ENCODE results near the gene VIPR2. TPM values are rescaled to one million over a fixed set of nuclear protein-coding genes. Genes with fewer than 3 reads are reported as not detected.

VIPR2 gene
- total RNA-seq, 1 donor from 2014 or later = 0.92 TPM

DNA sequence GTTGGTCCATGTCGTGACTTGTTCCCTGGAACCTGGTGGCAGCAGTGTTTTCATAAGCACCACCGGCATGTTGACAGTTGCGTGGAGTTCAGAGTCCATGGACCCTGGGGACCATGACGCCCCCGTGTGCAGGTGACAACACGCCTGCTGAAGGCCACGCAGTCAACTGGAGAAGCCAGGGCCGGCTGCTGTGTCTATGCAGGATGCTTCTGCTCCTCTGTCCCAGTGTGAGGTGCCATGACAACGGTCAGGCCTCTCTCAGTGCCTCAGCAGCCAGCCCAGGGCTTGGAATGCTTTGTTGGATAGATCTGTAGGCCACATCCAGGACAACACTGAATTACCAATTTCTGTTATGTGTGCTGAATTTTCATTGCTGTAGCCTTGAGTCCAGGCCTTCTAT is 10.7 kb upstream of the VIPR2 start:
- H2AFZ ChIP-seq (replicated peaks) = no peak overlapping the region
- H3K4me2 ChIP-seq = no peak overlapping the region
- no peaks in the 10 kb centered on the region for H3K4me1 ChIP-seq
- H3K79me2 ChIP-seq (ENCODE audit: low read depth) = no peaks in the 10 kb centered on the region
- no peaks in the 10 kb centered on the region for H4K20me1 ChIP-seq (ENCODE audit: low read depth)
- H3K36me3 Mint-ChIP-seq = no peaks in the 10 kb centered on the region
- TF ChIP-seq EZH2phosphoT487 (IDR thresholded peaks at IDR 0.05) (no peak), EZH2 (IDR thresholded peaks at IDR 0.05) (no peak)
- TF ChIP-seq, protein P1, sequence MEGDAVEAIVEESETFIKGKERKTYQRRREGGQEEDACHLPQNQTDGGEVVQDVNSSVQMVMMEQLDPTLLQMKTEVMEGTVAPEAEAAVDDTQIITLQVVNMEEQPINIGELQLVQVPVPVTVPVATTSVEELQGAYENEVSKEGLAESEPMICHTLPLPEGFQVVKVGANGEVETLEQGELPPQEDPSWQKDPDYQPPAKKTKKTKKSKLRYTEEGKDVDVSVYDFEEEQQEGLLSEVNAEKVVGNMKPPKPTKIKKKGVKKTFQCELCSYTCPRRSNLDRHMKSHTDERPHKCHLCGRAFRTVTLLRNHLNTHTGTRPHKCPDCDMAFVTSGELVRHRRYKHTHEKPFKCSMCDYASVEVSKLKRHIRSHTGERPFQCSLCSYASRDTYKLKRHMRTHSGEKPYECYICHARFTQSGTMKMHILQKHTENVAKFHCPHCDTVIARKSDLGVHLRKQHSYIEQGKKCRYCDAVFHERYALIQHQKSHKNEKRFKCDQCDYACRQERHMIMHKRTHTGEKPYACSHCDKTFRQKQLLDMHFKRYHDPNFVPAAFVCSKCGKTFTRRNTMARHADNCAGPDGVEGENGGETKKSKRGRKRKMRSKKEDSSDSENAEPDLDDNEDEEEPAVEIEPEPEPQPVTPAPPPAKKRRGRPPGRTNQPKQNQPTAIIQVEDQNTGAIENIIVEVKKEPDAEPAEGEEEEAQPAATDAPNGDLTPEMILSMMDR (IDR thresholded peaks at IDR 0.05) = no peak
- H3F3A ChIP-seq (ENCODE audit: low read depth) = no peaks in the 10 kb centered on the region
- peaks cover 6% of the 10 kb centered on the region for H3K27me3 Mint-ChIP-seq (ENCODE audit: insufficient read depth, low read depth)
- H3K9me3 ChIP-seq (ENCODE audit: low read depth) = no peaks in the 10 kb centered on the region
- H3K27ac Mint-ChIP-seq = no peak overlapping the region
- no peak overlapping the region for H3K9ac ChIP-seq
- no peak overlapping the region for H3K27ac ChIP-seq
- H3K27me3 ChIP-seq = no peaks in the 10 kb centered on the region
- H3K36me3 ChIP-seq = no peaks in the 10 kb centered on the region
- H3K9me3 Mint-ChIP-seq = peaks cover 3% of the 10 kb centered on the region
- no peak overlapping the region for H3K4me3 Mint-ChIP-seq
- H3K4me1 Mint-ChIP-seq = peaks cover 19% of the 10 kb centered on the region
- H3K4me3 ChIP-seq = no peak overlapping the region
- DNase-seq (ENCODE audit: low spot score) = no peak

DNA sequence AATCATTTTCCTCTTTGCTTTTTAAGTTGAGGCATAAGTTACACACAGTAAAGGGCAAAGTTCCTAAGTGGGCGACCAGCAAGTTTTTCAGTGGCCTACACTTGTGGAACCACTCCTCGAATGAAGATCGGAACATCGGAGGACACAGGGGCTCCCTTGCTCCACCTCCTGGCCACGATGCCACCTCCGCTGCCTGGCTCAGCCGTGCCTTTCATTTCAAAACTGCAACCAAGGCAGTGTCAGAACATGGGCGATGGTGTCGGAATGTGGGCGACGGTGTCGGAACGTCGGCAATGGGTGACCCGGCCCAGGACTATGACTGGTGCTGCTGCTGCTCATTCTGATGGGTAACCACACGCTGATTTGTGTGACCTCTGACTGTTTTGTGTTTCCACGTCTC is 9.6 kb upstream of the VIPR2 start:
- Mint-ChIP-seq H3K4me3 (no peak overlapping the region), H3K27ac (no peak overlapping the region), H3K36me3 (no peaks in the 10 kb centered on the region), H3K27me3 (ENCODE audit: insufficient read depth, low read depth) (peaks cover 6% of the 10 kb centered on the region), H3K9me3 (peaks cover 3% of the 10 kb centered on the region), H3K4me1 (peaks cover 19% of the 10 kb centered on the region)
- Histone ChIP-seq H3K27ac (no peak overlapping the region), H4K20me1 (ENCODE audit: low read depth) (no peaks in the 10 kb centered on the region), H3K4me2 (no peak overlapping the region), H3K27me3 (no peaks in the 10 kb centered on the region), H2AFZ (replicated peaks) (no peak overlapping the region), H3K36me3 (no peaks in the 10 kb centered on the region), H3K9me3 (ENCODE audit: low read depth) (no peaks in the 10 kb centered on the region), H3K4me1 (no peaks in the 10 kb centered on the region), H3F3A (ENCODE audit: low read depth) (no peaks in the 10 kb centered on the region), H3K79me2 (ENCODE audit: low read depth) (no peaks in the 10 kb centered on the region), H3K9ac (no peak overlapping the region), H3K4me3 (no peak overlapping the region)
- TF ChIP-seq EZH2phosphoT487 (IDR thresholded peaks at IDR 0.05) (no peak), EZH2 (IDR thresholded peaks at IDR 0.05) (no peak)
- TF ChIP-seq, protein P1 (IDR thresholded peaks at IDR 0.05) = no peak
- DNase-seq (ENCODE audit: low spot score) = no peak

DNA sequence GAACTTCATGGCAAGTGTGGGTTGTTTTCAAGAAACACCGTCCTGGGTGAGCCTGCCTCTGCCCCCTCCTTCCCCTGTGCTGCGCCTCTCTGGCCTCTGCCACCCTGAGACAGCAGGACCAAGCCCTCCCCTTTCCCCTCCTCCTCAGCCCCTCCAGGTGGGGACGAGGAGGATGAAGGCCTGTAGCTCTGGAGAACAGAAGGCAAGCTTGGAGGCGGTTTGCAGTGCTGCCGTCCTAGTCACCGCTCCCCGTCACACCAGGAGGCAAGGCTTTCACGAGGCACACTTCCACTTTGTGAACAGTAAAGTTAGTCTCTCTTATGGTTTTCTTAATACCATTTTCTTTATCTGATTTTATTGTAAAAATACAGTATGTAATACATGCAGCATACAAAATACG is 8.8 kb upstream of the VIPR2 start:
- Mint-ChIP-seq H3K36me3 (no peaks in the 10 kb centered on the region), H3K4me1 (peaks cover 19% of the 10 kb centered on the region), H3K27ac (no peak overlapping the region), H3K4me3 (no peak overlapping the region), H3K9me3 (peaks cover 3% of the 10 kb centered on the region), H3K27me3 (ENCODE audit: insufficient read depth, low read depth) (peaks cover 8% of the 10 kb centered on the region)
- Histone ChIP-seq H3K27me3 (peaks cover under 1% of the 10 kb centered on the region), H3K36me3 (no peaks in the 10 kb centered on the region), H3F3A (ENCODE audit: low read depth) (no peaks in the 10 kb centered on the region), H4K20me1 (ENCODE audit: low read depth) (no peaks in the 10 kb centered on the region), H3K4me2 (no peak overlapping the region), H2AFZ (replicated peaks) (no peak overlapping the region), H3K27ac (no peak overlapping the region), H3K9me3 (ENCODE audit: low read depth) (no peaks in the 10 kb centered on the region), H3K4me3 (no peak overlapping the region), H3K9ac (no peak overlapping the region), H3K4me1 (no peaks in the 10 kb centered on the region), H3K79me2 (ENCODE audit: low read depth) (no peaks in the 10 kb centered on the region)
- no peak for TF ChIP-seq EZH2 (IDR thresholded peaks at IDR 0.05)
- TF ChIP-seq, protein P1 (IDR thresholded peaks at IDR 0.05) = no peak
- DNase-seq (ENCODE audit: low spot score) = no peak
